Measurements from ENCODE around the gene CARMIL1.

Gene CARMIL1

GRCh38 chr6:25384967-25385366 is 105.8 kb downstream of the CARMIL1 start:
- Histone ChIP-seq H2AFZ (ENCODE audit: low read depth, low read length) (no peak overlapping the region), H3K9ac (ENCODE audit: low read length) (no peak overlapping the region), H2BK12ac (ENCODE audit: low read length in 2 of 2) (no peak overlapping the region), H4K8ac (ENCODE audit: low read length) (no peak overlapping the region), H2BK5ac (ENCODE audit: low read depth, low read length, poor library complexity, severe bottlenecking) (no peak overlapping the region), H2BK15ac (ENCODE audit: low read depth, poor library complexity, severe bottlenecking) (no peak overlapping the region), H3K27me3 (ENCODE audit: control insufficient read depth in 1 of 2, insufficient read depth in 1 of 2, low read length in 2 of 2) (no peaks in the 10 kb centered on the region), H3K4me2 (ENCODE audit: low read length, poor library complexity, severe bottlenecking) (no peak overlapping the region), H2BK120ac (ENCODE audit: low read depth, low read length) (no peak overlapping the region), H2AK5ac (ENCODE audit: low read length, severe bottlenecking) (no peak overlapping the region), H3K79me1 (replicated peaks; ENCODE audit: low read length, poor library complexity, severe bottlenecking) (peaks cover 24% of the 10 kb centered on the region), H3K27ac (ENCODE audit: low read length, poor library complexity, severe bottlenecking) (no peak overlapping the region), H3K4me1 (ENCODE audit: control insufficient read depth, insufficient read depth, low read depth, low read length) (peaks cover 1% of the 10 kb centered on the region), H3K4ac (ENCODE audit: low read depth in 1 of 2, low read length in 2 of 2) (no peak overlapping the region), H3K18ac (ENCODE audit: low read depth in 1 of 2, low read length in 2 of 2) (no peak overlapping the region), H3K23ac (ENCODE audit: low read length in 2 of 2) (no peak overlapping the region), H3K14ac (ENCODE audit: low read length in 2 of 2) (no peak overlapping the region), H3K9me3 (ENCODE audit: control insufficient read depth, low read length) (no peaks in the 10 kb centered on the region), H3K4me3 (ENCODE audit: insufficient read depth in 1 of 2, low read depth in 1 of 2, low read length in 2 of 2) (no peak overlapping the region), H3K36me3 (ENCODE audit: control insufficient read depth in 1 of 2, insufficient read depth in 2 of 2, low read depth in 1 of 2, low read length in 2 of 2) (no peaks in the 10 kb centered on the region), H4K91ac (ENCODE audit: low read length) (no peak overlapping the region)
- DNase-seq, result no peak
- WGBS, result 84% methylated on average over 5 of the region's 5 CpGs

- no peak overlapping the region for H2AFZ ChIP-seq (ENCODE audit: low read depth, low read length)
- H3K23ac ChIP-seq (ENCODE audit: low read length in 2 of 2), result no peak overlapping the region
- H3K79me1 ChIP-seq (replicated peaks; ENCODE audit: low read length, poor library complexity, severe bottlenecking), result peaks cover 26% of the 10 kb centered on the region
- H3K9ac ChIP-seq (ENCODE audit: low read length), result no peak overlapping the region
- peaks cover 3% of the 10 kb centered on the region for H3K4me1 ChIP-seq (ENCODE audit: control insufficient read depth, insufficient read depth, low read depth, low read length)
- H2BK120ac ChIP-seq (ENCODE audit: low read depth, low read length), result no peak overlapping the region
- no peak overlapping the region for H2BK5ac ChIP-seq (ENCODE audit: low read depth, low read length, poor library complexity, severe bottlenecking)
- H3K27me3 ChIP-seq (ENCODE audit: control insufficient read depth in 1 of 2, insufficient read depth in 1 of 2, low read length in 2 of 2), result no peaks in the 10 kb centered on the region
- no peak overlapping the region for H3K4ac ChIP-seq (ENCODE audit: low read depth in 1 of 2, low read length in 2 of 2)
- no peak overlapping the region for H3K14ac ChIP-seq (ENCODE audit: low read length in 2 of 2)
- no peak overlapping the region for H3K27ac ChIP-seq (ENCODE audit: low read length, poor library complexity, severe bottlenecking)
- H2BK15ac ChIP-seq (ENCODE audit: low read depth, poor library complexity, severe bottlenecking), result no peak overlapping the region
- H2BK12ac ChIP-seq (ENCODE audit: low read length in 2 of 2), result no peak overlapping the region
- WGBS, result 84% methylated on average over 2 of the region's 2 CpGs
- no peak overlapping the region for H2AK5ac ChIP-seq (ENCODE audit: low read length, severe bottlenecking)
- H3K9me3 ChIP-seq (ENCODE audit: control insufficient read depth, low read length), result no peaks in the 10 kb centered on the region
- no peak overlapping the region for H4K91ac ChIP-seq (ENCODE audit: low read length)
- H3K36me3 ChIP-seq (ENCODE audit: control insufficient read depth in 1 of 2, insufficient read depth in 2 of 2, low read depth in 1 of 2, low read length in 2 of 2), result no peaks in the 10 kb centered on the region
- no peak overlapping the region for H4K8ac ChIP-seq (ENCODE audit: low read length)
- DNase-seq, result no peak
- no peak overlapping the region for H3K18ac ChIP-seq (ENCODE audit: low read depth in 1 of 2, low read length in 2 of 2)
- H3K4me2 ChIP-seq (ENCODE audit: low read length, poor library complexity, severe bottlenecking), result no peak overlapping the region
- no peak overlapping the region for H3K4me3 ChIP-seq (ENCODE audit: insufficient read depth in 1 of 2, low read depth in 1 of 2, low read length in 2 of 2)
These were observed 108.3 kb downstream of the CARMIL1 start for GRCh38 chr6:25387483-25387882.

- Histone ChIP-seq H3K18ac (ENCODE audit: low read depth in 1 of 2, low read length in 2 of 2) (no peak overlapping the region), H2BK5ac (ENCODE audit: low read depth, low read length, poor library complexity, severe bottlenecking) (no peak overlapping the region), H3K79me1 (replicated peaks; ENCODE audit: low read length, poor library complexity, severe bottlenecking) (peaks cover 23% of the 10 kb centered on the region), H2AFZ (ENCODE audit: low read depth, low read length) (no peak overlapping the region), H2BK120ac (ENCODE audit: low read depth, low read length) (no peak overlapping the region), H3K4me3 (ENCODE audit: insufficient read depth in 1 of 2, low read depth in 1 of 2, low read length in 2 of 2) (no peak overlapping the region), H3K27me3 (ENCODE audit: control insufficient read depth in 1 of 2, insufficient read depth in 1 of 2, low read length in 2 of 2) (no peaks in the 10 kb centered on the region), H4K8ac (ENCODE audit: low read length) (no peak overlapping the region), H3K36me3 (ENCODE audit: control insufficient read depth in 1 of 2, insufficient read depth in 2 of 2, low read depth in 1 of 2, low read length in 2 of 2) (no peaks in the 10 kb centered on the region), H3K4ac (ENCODE audit: low read depth in 1 of 2, low read length in 2 of 2) (no peak overlapping the region), H2BK12ac (ENCODE audit: low read length in 2 of 2) (no peak overlapping the region), H2AK5ac (ENCODE audit: low read length, severe bottlenecking) (no peak overlapping the region), H3K14ac (ENCODE audit: low read length in 2 of 2) (no peak overlapping the region), H3K27ac (ENCODE audit: low read length, poor library complexity, severe bottlenecking) (no peak overlapping the region), H3K4me1 (ENCODE audit: control insufficient read depth, insufficient read depth, low read depth, low read length) (peaks cover 3% of the 10 kb centered on the region), H2BK15ac (ENCODE audit: low read depth, poor library complexity, severe bottlenecking) (no peak overlapping the region), H3K9me3 (ENCODE audit: control insufficient read depth, low read length) (no peaks in the 10 kb centered on the region), H3K9ac (ENCODE audit: low read length) (no peak overlapping the region), H3K4me2 (ENCODE audit: low read length, poor library complexity, severe bottlenecking) (no peak overlapping the region), H3K23ac (ENCODE audit: low read length in 2 of 2) (no peak overlapping the region), H4K91ac (ENCODE audit: low read length) (no peak overlapping the region)
- WGBS, result 94% methylated on average over 2 of the region's 2 CpGs
- DNase-seq, result no peak
These were observed 108.7 kb downstream of the CARMIL1 start for GRCh38 chr6:25387911-25388310.

- Histone ChIP-seq H3K27me3 (ENCODE audit: control insufficient read depth in 1 of 2, insufficient read depth in 1 of 2, low read length in 2 of 2) (no peaks in the 10 kb centered on the region), H3K4me2 (ENCODE audit: low read length, poor library complexity, severe bottlenecking) (no peak overlapping the region), H3K23ac (ENCODE audit: low read length in 2 of 2) (no peak overlapping the region), H3K9ac (ENCODE audit: low read length) (peak overlapping the region; percentile 29), H3K18ac (ENCODE audit: low read depth in 1 of 2, low read length in 2 of 2) (no peak overlapping the region), H4K8ac (ENCODE audit: low read length) (no peak overlapping the region), H2AFZ (ENCODE audit: low read depth, low read length) (no peak overlapping the region), H2BK15ac (ENCODE audit: low read depth, poor library complexity, severe bottlenecking) (no peak overlapping the region), H3K36me3 (ENCODE audit: control insufficient read depth in 1 of 2, insufficient read depth in 2 of 2, low read depth in 1 of 2, low read length in 2 of 2) (no peaks in the 10 kb centered on the region), H3K14ac (ENCODE audit: low read length in 2 of 2) (no peak overlapping the region), H2BK5ac (ENCODE audit: low read depth, low read length, poor library complexity, severe bottlenecking) (no peak overlapping the region), H3K79me1 (replicated peaks; ENCODE audit: low read length, poor library complexity, severe bottlenecking) (peaks cover 25% of the 10 kb centered on the region), H3K4me1 (ENCODE audit: control insufficient read depth, insufficient read depth, low read depth, low read length) (peaks cover 3% of the 10 kb centered on the region), H2BK12ac (ENCODE audit: low read length in 2 of 2) (no peak overlapping the region), H3K9me3 (ENCODE audit: control insufficient read depth, low read length) (no peaks in the 10 kb centered on the region), H2AK5ac (ENCODE audit: low read length, severe bottlenecking) (peak overlapping the region; percentile 49), H4K91ac (ENCODE audit: low read length) (no peak overlapping the region), H2BK120ac (ENCODE audit: low read depth, low read length) (no peak overlapping the region), H3K4ac (ENCODE audit: low read depth in 1 of 2, low read length in 2 of 2) (no peak overlapping the region), H3K27ac (ENCODE audit: low read length, poor library complexity, severe bottlenecking) (no peak overlapping the region), H3K4me3 (ENCODE audit: insufficient read depth in 1 of 2, low read depth in 1 of 2, low read length in 2 of 2) (no peak overlapping the region)
- 96% methylated on average over 2 of the region's 3 CpGs for WGBS
- DNase-seq, result no peak
These were observed 109.6 kb downstream of the CARMIL1 start for GRCh38 chr6:25388776-25389175.
